ENCODE data around the gene ESYT2. TPM values are rescaled to one million over a fixed set of nuclear protein-coding genes. Genes with fewer than 3 reads are reported as not detected.

Gene ESYT2
- total RNA-seq, 1 experiment from 2014 or later: 37.5 TPM

GRCh38 chr7:158733220-158733519, 96.1 kb downstream of the ESYT2 start:
- peaks cover 5% of the 10 kb centered on the region for H3K36me3 ChIP-seq (ENCODE audit: insufficient read depth, low read length, poor library complexity, severe bottlenecking)
- no peak overlapping the region for H3K4me3 ChIP-seq (ENCODE audit: low read depth, low read length, poor library complexity, severe bottlenecking)
- H3K27ac ChIP-seq (ENCODE audit: low read depth, low read length, poor library complexity, severe bottlenecking): no peak overlapping the region
- H3K9me3 ChIP-seq (ENCODE audit: low read depth, low read length, poor library complexity, severe bottlenecking): no peaks in the 10 kb centered on the region
- H3K27me3 ChIP-seq (replicated peaks; ENCODE audit: insufficient read depth, low read depth, low read length, poor library complexity): no peaks in the 10 kb centered on the region
- intact Hi-C loops (cut with micrococcal nuclease; ENCODE audit: unreplicated experiment): no loop called here
- TF ChIP-seq, protein P1, sequence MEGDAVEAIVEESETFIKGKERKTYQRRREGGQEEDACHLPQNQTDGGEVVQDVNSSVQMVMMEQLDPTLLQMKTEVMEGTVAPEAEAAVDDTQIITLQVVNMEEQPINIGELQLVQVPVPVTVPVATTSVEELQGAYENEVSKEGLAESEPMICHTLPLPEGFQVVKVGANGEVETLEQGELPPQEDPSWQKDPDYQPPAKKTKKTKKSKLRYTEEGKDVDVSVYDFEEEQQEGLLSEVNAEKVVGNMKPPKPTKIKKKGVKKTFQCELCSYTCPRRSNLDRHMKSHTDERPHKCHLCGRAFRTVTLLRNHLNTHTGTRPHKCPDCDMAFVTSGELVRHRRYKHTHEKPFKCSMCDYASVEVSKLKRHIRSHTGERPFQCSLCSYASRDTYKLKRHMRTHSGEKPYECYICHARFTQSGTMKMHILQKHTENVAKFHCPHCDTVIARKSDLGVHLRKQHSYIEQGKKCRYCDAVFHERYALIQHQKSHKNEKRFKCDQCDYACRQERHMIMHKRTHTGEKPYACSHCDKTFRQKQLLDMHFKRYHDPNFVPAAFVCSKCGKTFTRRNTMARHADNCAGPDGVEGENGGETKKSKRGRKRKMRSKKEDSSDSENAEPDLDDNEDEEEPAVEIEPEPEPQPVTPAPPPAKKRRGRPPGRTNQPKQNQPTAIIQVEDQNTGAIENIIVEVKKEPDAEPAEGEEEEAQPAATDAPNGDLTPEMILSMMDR (conservative IDR thresholded peaks at IDR 0.05; ENCODE audit: low read depth, low read length): no peak
- no peak for TF ChIP-seq EZH2 (IDR thresholded peaks at IDR 0.05; ENCODE audit: borderline replicate concordance, low read depth, low read length, poor library complexity, severe bottlenecking)
- H3K4me1 ChIP-seq (ENCODE audit: insufficient read depth, low read length, poor library complexity, severe bottlenecking): peaks cover 11% of the 10 kb centered on the region
- BruUV-seq (replicated peaks): TSS peak; percentile 30
- ChIA-PET CTCF (no interaction called here), POLR2A (ENCODE audit: low non-redundant PET) (no interaction called here)
- DNase-seq (ENCODE audit: low spot score): no peak

DNA sequence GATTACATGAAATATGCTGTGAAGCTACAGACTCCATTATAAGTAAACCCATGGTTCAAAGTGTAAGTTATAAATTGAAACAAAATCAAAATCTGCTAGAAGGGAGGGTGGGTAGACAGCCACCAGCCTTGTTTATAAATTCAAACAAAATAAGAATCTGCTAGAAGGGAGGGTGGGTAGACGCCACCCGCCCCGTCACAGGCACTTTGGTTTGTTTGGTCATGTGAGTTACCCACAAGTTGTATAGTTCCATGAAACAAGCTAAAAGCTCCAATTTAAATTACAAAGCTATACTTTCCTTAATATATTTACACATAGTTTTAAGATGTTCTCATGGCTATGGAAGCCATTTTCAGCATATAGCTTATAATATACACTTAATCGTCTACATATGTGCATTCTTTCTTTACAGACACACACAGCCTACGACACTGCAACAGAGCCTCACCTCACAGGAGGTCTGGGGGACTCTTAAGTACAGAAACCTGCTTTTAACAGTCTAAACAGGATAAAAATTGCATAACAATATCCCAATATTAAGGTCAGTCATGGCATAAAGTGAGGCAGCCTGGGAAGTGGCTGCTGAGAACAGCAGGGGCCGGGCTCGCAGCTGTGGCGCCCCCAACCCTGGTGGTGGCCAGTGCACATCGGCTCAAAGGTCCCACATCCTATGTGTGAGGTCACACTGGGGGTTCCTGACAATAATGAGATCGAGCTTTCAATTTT, 96.7 kb downstream of the ESYT2 start:
- H3K4me1 ChIP-seq (ENCODE audit: insufficient read depth, low read length, poor library complexity, severe bottlenecking): peaks cover 11% of the 10 kb centered on the region
- H3K9me3 ChIP-seq (ENCODE audit: low read depth, low read length, poor library complexity, severe bottlenecking): no peaks in the 10 kb centered on the region
- CTCF ChIA-PET: no interaction called here
- H3K27me3 ChIP-seq (replicated peaks; ENCODE audit: insufficient read depth, low read depth, low read length, poor library complexity): no peaks in the 10 kb centered on the region
- no peak overlapping the region for H3K4me3 ChIP-seq (ENCODE audit: low read depth, low read length, poor library complexity, severe bottlenecking)
- DNase-seq (ENCODE audit: low spot score): no peak
- no peak overlapping the region for H3K27ac ChIP-seq (ENCODE audit: low read depth, low read length, poor library complexity, severe bottlenecking)
- peaks cover 5% of the 10 kb centered on the region for H3K36me3 ChIP-seq (ENCODE audit: insufficient read depth, low read length, poor library complexity, severe bottlenecking)
- intact Hi-C loops (cut with micrococcal nuclease; ENCODE audit: unreplicated experiment): no loop called here
- no TSS peak for BruUV-seq (replicated peaks)
- TF ChIP-seq, protein P1 (conservative IDR thresholded peaks at IDR 0.05; ENCODE audit: low read depth, low read length): no peak
- TF ChIP-seq EZH2 (IDR thresholded peaks at IDR 0.05; ENCODE audit: borderline replicate concordance, low read depth, low read length, poor library complexity, severe bottlenecking): no peak
- POLR2A ChIA-PET (ENCODE audit: low non-redundant PET): no interaction called here

DNA sequence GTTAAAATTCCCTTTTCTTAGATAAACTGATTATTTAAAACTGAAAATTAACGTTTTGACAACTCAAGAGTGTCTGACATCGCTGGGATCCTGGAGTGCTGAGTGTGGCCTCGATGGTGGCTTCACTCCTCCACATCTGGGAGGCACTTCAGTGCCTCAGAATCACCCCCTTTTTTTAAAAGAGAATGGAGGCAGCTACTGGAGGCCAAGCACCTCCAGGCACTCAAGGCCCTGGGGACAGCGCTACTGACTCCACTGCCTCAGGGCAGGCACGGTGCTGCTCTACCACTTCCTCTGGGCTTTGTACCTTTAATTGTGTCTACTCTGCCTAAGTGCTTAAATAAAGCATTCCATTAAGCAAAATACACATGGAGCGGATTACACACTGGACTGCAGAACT, 97.5 kb downstream of the ESYT2 start:
- no peak for DNase-seq (ENCODE audit: low spot score)
- intact Hi-C loops (cut with micrococcal nuclease; ENCODE audit: unreplicated experiment): no loop called here
- H3K9me3 ChIP-seq (ENCODE audit: low read depth, low read length, poor library complexity, severe bottlenecking): no peaks in the 10 kb centered on the region
- peaks cover 11% of the 10 kb centered on the region for H3K4me1 ChIP-seq (ENCODE audit: insufficient read depth, low read length, poor library complexity, severe bottlenecking)
- H3K27ac ChIP-seq (ENCODE audit: low read depth, low read length, poor library complexity, severe bottlenecking): no peak overlapping the region
- CTCF ChIA-PET: no interaction called here
- TF ChIP-seq, protein P1 (conservative IDR thresholded peaks at IDR 0.05; ENCODE audit: low read depth, low read length): no peak
- TF ChIP-seq EZH2 (IDR thresholded peaks at IDR 0.05; ENCODE audit: borderline replicate concordance, low read depth, low read length, poor library complexity, severe bottlenecking): no peak
- peaks cover under 1% of the 10 kb centered on the region for H3K36me3 ChIP-seq (ENCODE audit: insufficient read depth, low read length, poor library complexity, severe bottlenecking)
- POLR2A ChIA-PET (ENCODE audit: low non-redundant PET): no interaction called here
- BruUV-seq (replicated peaks): no TSS peak
- H3K4me3 ChIP-seq (ENCODE audit: low read depth, low read length, poor library complexity, severe bottlenecking): no peak overlapping the region
- H3K27me3 ChIP-seq (replicated peaks; ENCODE audit: insufficient read depth, low read depth, low read length, poor library complexity): no peaks in the 10 kb centered on the region

Data from A673 (cell line).